Upper lobe of right lung (tissue), 1 donor: ENCODE results near the gene HHIPL1. TPM values are rescaled to one million over a fixed set of nuclear protein-coding genes. Genes with fewer than 3 reads are reported as not detected.

Experiments
- ATAC-seq: fragments of 200-7000 bp; cut with Tn5 transposase; one replicate; pipeline ENCODE4 v1.9.1; 2020; ENCODE audit warnings: mild to moderate bottlenecking, moderate library complexity
- DNase-seq: peaks from one replicate; pipeline ENCODE4 v3.0.0-alpha.2; 2020
- H3K27ac ChIP-seq: fragments of 200-600 bp; one replicate; pipeline ENCODE4 v1.8.0; 2022
- H3K27me3 ChIP-seq: fragments of 200-600 bp; one replicate; pipeline ENCODE4 v1.8.0; 2022; ENCODE audit warnings: mild to moderate bottlenecking
- H3K36me3 ChIP-seq: fragments of 200-600 bp; one replicate; pipeline ENCODE4 v1.8.0; 2022
- H3K4me1 ChIP-seq: fragments of 200-600 bp; one replicate; pipeline ENCODE4 v1.8.0; 2022
- H3K4me3 ChIP-seq: fragments of 200-600 bp; one replicate; pipeline ENCODE4 v1.8.0; 2022; ENCODE audit warnings: mild to moderate bottlenecking
- H3K9me3 ChIP-seq: fragments of 200-600 bp; one replicate; pipeline ENCODE4 v1.8.0; 2022
- intact Hi-C: fragments of 100-400 bp; cut with DNase I; formaldehyde crosslinking; loops from one replicate; pipeline ENCODE4 v1.11.0; 2022
- total RNA-seq: library from RNA; stranded (reverse); fragmentation: NEBNext Ultra II Directional; extraction: Animal tissue kit (Norgen Biotek cat#: 25700); gene quantifications from one replicate; pipeline ENCODE4 v1.2.1, GENCODE V29; 2021
- TF ChIP-seq, protein P1 (sequence below): fragments of 200-600 bp; IDR thresholded peaks from one replicate; pipeline ENCODE4 v1.8.0; 2022; ENCODE audit warnings: antibody characterized with exemption
- donor health status: DM: no; HTN: yes; CAD: no; lungs with severe emphysema.

The HHIPL1 gene
- total RNA-seq, 1 donor from 2014 or later: 1.6 TPM

DNA sequence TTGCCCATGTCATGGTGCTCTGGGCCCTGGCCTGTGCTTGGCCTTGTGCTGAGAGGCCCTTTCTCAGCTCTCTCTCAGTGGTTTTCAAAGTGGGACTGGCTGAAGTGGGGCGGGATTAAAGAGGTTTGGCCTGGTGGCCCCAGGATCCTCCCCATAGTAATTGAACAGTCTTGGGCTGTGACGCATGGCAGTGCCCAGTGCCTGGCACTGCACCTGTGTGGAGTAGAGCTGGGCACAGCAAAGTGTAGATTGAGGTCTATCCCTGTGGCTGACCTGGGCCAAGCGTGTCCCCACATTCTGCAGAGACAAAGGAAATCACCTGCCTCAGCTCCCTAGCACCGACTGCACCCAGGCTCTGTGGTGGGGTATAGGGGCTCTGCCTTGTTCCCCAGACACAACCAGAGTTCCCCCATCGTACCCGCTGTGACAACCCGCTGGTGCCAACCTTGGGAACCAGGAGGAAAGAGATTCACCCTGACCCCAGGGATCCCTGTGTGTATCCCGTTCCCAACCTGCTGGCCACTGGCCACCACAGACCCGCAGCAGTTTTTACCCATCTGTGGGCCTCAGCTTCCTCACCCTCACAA lies 29.2 kb downstream of the HHIPL1 start:
- no peak for ATAC-seq

DNA sequence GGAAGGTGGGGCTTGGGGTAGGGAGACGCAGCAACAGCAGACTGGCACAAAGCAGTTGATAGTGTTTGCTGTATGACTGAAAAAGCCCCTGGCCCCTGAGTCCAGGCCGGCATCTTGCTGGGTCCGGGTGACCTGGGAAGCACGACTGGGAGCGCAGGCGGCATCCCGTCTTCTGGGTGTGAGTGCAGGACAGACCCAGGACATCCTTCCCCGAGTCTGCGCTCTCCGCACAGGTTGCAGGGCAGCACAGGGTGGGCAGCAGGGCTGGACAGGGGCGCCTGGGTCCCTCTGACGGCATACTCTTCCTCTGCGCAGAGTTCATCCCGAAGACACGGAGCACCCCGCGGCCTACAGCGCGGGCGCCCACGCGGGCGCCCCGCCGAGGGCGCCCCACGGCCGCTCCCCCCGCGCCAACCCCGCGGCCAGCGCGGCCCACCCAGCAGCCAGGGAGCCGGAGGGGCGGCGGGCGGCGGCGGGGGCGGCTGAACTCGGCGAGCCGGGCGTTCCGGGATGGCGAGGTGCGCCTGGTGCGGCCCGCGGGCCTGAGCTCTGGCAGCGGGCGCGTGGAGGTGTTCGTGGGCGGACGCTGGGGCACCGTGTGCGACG lies 29.9 kb downstream of the HHIPL1 start:
- Histone ChIP-seq H3K27me3 (no peaks in the 10 kb centered on the region), H3K4me3 (no peak overlapping the region), H3K9me3 (no peaks in the 10 kb centered on the region), H3K27ac (no peak overlapping the region), H3K36me3 (no peaks in the 10 kb centered on the region), H3K4me1 (no peaks in the 10 kb centered on the region)
- ATAC-seq (no peak), DNase-seq (no peak)
- intact Hi-C loops: no loop called here
- TF ChIP-seq, protein P1, sequence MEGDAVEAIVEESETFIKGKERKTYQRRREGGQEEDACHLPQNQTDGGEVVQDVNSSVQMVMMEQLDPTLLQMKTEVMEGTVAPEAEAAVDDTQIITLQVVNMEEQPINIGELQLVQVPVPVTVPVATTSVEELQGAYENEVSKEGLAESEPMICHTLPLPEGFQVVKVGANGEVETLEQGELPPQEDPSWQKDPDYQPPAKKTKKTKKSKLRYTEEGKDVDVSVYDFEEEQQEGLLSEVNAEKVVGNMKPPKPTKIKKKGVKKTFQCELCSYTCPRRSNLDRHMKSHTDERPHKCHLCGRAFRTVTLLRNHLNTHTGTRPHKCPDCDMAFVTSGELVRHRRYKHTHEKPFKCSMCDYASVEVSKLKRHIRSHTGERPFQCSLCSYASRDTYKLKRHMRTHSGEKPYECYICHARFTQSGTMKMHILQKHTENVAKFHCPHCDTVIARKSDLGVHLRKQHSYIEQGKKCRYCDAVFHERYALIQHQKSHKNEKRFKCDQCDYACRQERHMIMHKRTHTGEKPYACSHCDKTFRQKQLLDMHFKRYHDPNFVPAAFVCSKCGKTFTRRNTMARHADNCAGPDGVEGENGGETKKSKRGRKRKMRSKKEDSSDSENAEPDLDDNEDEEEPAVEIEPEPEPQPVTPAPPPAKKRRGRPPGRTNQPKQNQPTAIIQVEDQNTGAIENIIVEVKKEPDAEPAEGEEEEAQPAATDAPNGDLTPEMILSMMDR: no peak

More for the DNA sequence above, 29.2 kb downstream of the HHIPL1 start:
- intact Hi-C loops: no loop called here
- H3K9me3 ChIP-seq: no peaks in the 10 kb centered on the region
- H3K4me3 ChIP-seq: no peak overlapping the region
- H3K4me1 ChIP-seq: no peaks in the 10 kb centered on the region
- TF ChIP-seq, protein P1: no peak
- H3K36me3 ChIP-seq: no peaks in the 10 kb centered on the region
- H3K27ac ChIP-seq: no peak overlapping the region
- H3K27me3 ChIP-seq: no peaks in the 10 kb centered on the region
- no peak for DNase-seq

DNA sequence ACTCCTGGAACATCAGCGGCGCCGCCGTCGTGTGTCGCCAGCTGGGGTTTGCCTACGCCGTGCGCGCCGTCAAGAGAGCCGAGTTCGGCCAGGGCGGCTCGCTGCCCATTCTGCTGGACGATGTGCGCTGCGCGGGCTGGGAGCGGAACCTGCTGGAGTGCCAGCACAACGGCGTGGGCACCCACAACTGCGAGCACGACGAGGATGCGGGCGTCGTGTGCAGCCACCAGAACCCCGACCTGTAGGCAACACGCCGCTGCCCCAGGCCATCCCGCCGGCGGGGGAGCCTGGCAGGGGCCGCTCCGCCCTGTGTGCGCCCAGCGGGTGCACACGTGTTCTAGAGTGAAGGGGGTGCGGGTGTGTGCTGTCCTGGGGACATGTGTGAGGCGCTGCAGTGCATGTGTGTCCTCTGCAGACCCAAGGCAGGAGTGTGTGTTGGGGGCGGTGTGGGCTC lies 30.5 kb downstream of the HHIPL1 start:
- Histone ChIP-seq H3K9me3 (no peaks in the 10 kb centered on the region), H3K27ac (no peak overlapping the region), H3K36me3 (no peaks in the 10 kb centered on the region), H3K4me1 (no peaks in the 10 kb centered on the region), H3K4me3 (no peak overlapping the region), H3K27me3 (no peaks in the 10 kb centered on the region)
- TF ChIP-seq, protein P1: no peak
- DNase-seq: no peak
- intact Hi-C loops: no loop called here
- ATAC-seq: no peak

DNA sequence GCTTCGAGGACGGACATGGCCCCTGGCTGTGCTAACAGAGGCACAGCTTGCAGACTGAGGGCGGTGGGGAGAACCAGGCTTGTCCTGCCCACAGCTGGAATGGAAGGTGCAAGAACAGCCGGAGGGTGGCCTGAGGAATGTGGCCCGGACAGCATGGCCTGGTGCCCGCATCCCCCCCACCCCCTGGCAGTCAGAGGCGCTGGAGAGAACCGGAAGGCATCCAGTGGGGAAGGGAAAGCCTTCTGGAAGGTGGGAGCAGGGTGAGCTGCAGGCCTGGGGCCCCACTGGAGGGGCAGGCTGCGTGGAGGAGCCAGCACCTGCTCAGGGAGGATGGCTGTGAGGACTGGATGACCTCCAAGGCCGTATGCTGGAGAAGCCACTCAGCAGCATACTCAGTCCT lies 31.0 kb downstream of the HHIPL1 start:
- TF ChIP-seq, protein P1: no peak
- Histone ChIP-seq H3K4me3 (no peak overlapping the region), H3K9me3 (no peaks in the 10 kb centered on the region), H3K4me1 (no peaks in the 10 kb centered on the region), H3K27me3 (no peaks in the 10 kb centered on the region), H3K27ac (no peak overlapping the region), H3K36me3 (no peaks in the 10 kb centered on the region)
- intact Hi-C loops: no loop called here
- ATAC-seq (peak; percentile 3), DNase-seq (no peak)

DNA sequence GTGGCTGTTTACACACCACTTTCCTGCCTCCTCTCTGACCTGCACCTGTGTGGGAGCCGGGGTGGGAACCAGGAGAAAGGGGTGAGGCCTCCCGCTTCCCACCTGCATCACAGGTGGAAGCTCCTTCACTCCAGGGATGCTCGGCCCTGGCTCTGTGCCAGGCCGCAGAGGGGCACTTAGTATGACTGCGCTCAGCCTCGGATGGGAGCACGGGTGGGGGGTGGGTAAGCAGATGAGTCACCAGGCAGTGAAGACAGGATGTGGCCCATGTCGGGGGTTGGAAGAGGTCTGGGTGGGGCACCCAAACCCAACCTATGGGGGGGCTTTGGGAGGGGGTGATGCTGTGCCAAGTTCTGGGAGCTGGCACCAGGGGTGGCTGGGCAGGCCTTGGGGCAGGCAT lies 31.7 kb downstream of the HHIPL1 start:
- ATAC-seq (no peak), DNase-seq (no peak)
- Histone ChIP-seq H3K4me3 (no peak overlapping the region), H3K4me1 (no peaks in the 10 kb centered on the region), H3K36me3 (no peaks in the 10 kb centered on the region), H3K9me3 (no peaks in the 10 kb centered on the region), H3K27ac (no peak overlapping the region), H3K27me3 (no peaks in the 10 kb centered on the region)
- TF ChIP-seq, protein P1: no peak
- intact Hi-C loops: no loop called here
